Adrenal gland (tissue), 12 donors: ENCODE results near the gene ANAPC2. TPM values are rescaled to one million over a fixed set of nuclear protein-coding genes. Genes with fewer than 3 reads are reported as not detected.
A peak's percentile ranks its signal among the peaks of the same experiment; 100 is the strongest.

ENCODE experiments used
- DNase-seq, 7 donors: peaks; one replicate each; pipeline ENCODE4 v3.0.0-alpha.2; 2019 to 2020
- H3K27ac ChIP-seq, 5 donors: fragments of 200-600 bp; sonication (generic) in 4 of 5; 1 replicate in 3 of 5; 2 replicates in 2 of 5; pipeline versions ENCODE4 v1.5.1 to v1.8.0; 2016 to 2020; ENCODE audit warnings: mild to moderate bottlenecking in 1 of 5
- H3K27me3 ChIP-seq: fragments of 200-600 bp; 2 replicates; pipeline ENCODE4 v1.8.0; 2021
- H3K36me3 ChIP-seq, 2 donors: fragments of 200-600 bp; replicated peaks in 1 of 2; 1 replicate in 1 of 2; 2 replicates in 1 of 2; pipeline versions ENCODE4 v1.5.1 to v1.8.0; 2018 to 2022
- H3K4me1 ChIP-seq, 2 donors: fragments of 200-600 bp; replicated peaks in 1 of 2; 1 replicate in 1 of 2; 2 replicates in 1 of 2; pipeline versions ENCODE4 v1.5.1 to v1.8.0; 2018 to 2021
- H3K4me3 ChIP-seq, 4 donors: fragments of 200-600 bp; sonication (generic) in 3 of 4; one replicate each; pipeline ENCODE4 v1.5.1; 2016 to 2018
- H3K9me3 ChIP-seq, 3 donors: fragments of 200-600 bp; sonication (generic) in 1 of 3; replicated peaks in 1 of 3; 1 replicate in 2 of 3; 2 replicates in 1 of 3; pipeline versions ENCODE4 v1.5.1 to v1.8.0; 2016 to 2021
- CTCF ChIP-seq, 6 experiments: fragments of 450-650 bp in 4 of 6; fragments of 200-600 bp in 2 of 6; sonication (generic) in 1 of 6; IDR thresholded peaks; 1 replicate in 5 of 6; 2 replicates in 1 of 6; pipeline versions ENCODE4 v1.5.1 to v1.8.0; 2016 to 2021; ENCODE audit warnings: antibody characterized with exemption in 6 of 6, mild to moderate bottlenecking in 2 of 6, moderate library complexity in 1 of 6
- POLR2A ChIP-seq, 2 donors: fragments of 450-650 bp; IDR thresholded peaks; one replicate each; pipeline ENCODE4 v1.6.1; 2017; ENCODE audit warnings: antibody characterized with exemption in 2 of 2, mild to moderate bottlenecking in 2 of 2, moderate library complexity in 1 of 2
- WGBS, 4 donors: extraction: QIAGEN DNeasy Blood & Tissue Kit in 2 of 4; methylation state at CpG; one replicate each; pipeline versions ENCODE4 v1.1.5 to v1.1.7; 2013 to 2017; 5-methylcytosine and 5-hydroxymethylcytosine counted together
- intact Hi-C, 2 donors: fragments of 100-400 bp; cut with DNase I; formaldehyde crosslinking; loops; one replicate each; pipeline versions ENCODE4 v1.14.1 to v1.15.0; 2022 to 2023
- polyA plus RNA-seq, 3 donors: library from polyadenylated mRNA; stranded (reverse); fragments of 200-250 nt in 2 of 3; fragments of 350-450 nt in 1 of 3; fragmentation: Illumina TruSeq in 1 of 3; extraction: RNeasy Lipid Tissue Mini Kit (QIAGEN cat#74804) in 1 of 3; gene quantifications; one replicate each; pipeline ENCODE4 v1.2.3, GENCODE V29; 2013 to 2014
- total RNA-seq, 9 donors: library from RNA; depleted of rRNA in 4 of 9; stranded (reverse); fragments of >200 nt in 4 of 9; fragments of 120-200 nt in 1 of 9; fragmentation: NEBNext Ultra II Directional in 1 of 9; extraction: Animal tissue kit (Norgen Biotek cat#: 25700) in 1 of 9; gene quantifications; one replicate each; pipeline versions ENCODE4 v1.1.0 to v1.2.4, GENCODE V29; 2013 to 2023
- donor health status: healthy with polysubstance abuse.
- donor health status: Bipolar disorder and iron deficiency.
- donor health status: DM: yes; HTN: yes; CAD: no.
- donor health status: DM: no; HTN: no; CAD: no.
- donor health status: DM: no; HTN: no; CAD: no.
- donor health status: DM: yes; HTN: yes; CAD: no.

Gene ANAPC2
- total and polyA plus RNA-seq, 12 donors = 7.1 to 162 (median 32.0) TPM

GRCh38 chr9:137170486-137171148, 17.7 kb downstream of the ANAPC2 start:
- Histone ChIP-seq H3K36me3 (no peaks in the 10 kb centered on the region), H3K9me3 (no peaks in the 10 kb centered on the region), H3K27ac (no peak overlapping the region), H3K27me3 (peaks cover 65% of the 10 kb centered on the region), H3K4me1 (peaks cover 10 to 20% of the 10 kb centered on the region in 2 donors), H3K4me3 (no peak overlapping the region)
- TF ChIP-seq CTCF (IDR thresholded peaks at IDR 0.05) (no peak), POLR2A (IDR thresholded peaks at IDR 0.05) (no peak)
- 33 to 42% (median 38%) methylated on average over 6 to 14 of the region's 14 CpGs for WGBS, 4 donors
- intact Hi-C loops = no loop called here
- DNase-seq = no peak

- 5 to 39% (median 8%) methylated on average over 11 to 41 of the region's 41 CpGs for WGBS, 4 donors
These were observed 18.4 kb downstream of the ANAPC2 start, which contains the start of gene LRRC26 for GRCh38 chr9:137169896-137170358. Gene LRRC26, minus strand, starts transcription at chr9:137170051. Its CDS starts 108 bp downstream, at chr9:137169943.

DNA sequence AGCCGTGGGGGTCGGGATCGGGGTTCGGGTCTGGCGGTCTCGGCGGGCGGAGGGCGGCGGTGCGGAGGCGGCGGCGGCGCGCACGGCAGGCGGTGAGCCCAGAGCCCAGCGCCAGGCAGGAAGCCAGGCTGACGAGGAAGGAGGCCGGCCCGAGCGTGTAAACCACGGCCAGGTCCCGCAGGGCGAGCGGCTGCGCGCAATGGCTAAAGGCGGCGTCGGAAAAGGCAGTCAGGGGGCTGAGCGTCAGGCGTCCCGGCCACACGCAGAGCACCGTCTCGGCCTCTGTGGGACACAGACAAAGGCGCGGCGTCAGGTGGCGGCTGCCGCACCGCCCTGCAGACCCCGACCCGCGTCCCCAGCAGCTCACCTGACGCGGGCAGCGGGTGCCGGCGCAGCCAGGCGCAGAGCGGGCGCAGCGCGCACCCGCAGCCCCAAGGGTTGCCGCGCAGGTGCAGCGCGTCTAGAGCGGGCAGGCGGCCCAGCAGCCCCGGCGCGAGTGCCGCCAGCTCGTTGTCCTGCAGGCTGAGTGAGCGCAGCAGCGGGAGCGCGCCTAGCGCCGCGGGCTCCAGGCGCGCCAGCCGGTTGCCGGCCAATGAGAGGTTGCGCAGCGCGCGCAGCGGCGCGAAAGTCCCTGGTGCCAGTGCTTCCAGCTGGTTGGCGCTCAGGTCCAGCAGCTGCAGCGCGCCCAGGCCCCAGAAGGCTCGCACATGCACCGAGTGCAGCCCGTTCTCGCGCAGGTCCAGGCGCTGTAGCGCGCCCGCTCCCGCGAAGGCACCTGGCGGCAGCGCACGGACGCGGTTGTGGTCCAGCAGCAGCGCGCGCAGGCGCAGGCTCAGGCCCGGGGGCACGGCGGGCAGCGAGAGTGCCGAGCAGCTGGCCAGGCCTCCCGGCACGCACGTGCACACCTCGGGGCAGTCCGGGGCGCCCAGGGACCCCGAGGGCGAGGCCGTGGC, 19.2 kb downstream of the ANAPC2 start:
- WGBS, 4 donors = 0 to 2% (median 1%) methylated on average over 20 to 124 of the region's 124 CpGs
- H3K36me3 ChIP-seq = no peaks in the 10 kb centered on the region
- H3K9me3 ChIP-seq = no peaks in the 10 kb centered on the region
- peak in 1 of 7 donors; percentile 26 for DNase-seq
- intact Hi-C loops = no loop called here
- H3K27me3 ChIP-seq = peaks cover 80% of the 10 kb centered on the region
- TF ChIP-seq CTCF (IDR thresholded peaks at IDR 0.05) (no peak), POLR2A (IDR thresholded peaks at IDR 0.05) (no peak)
- peak overlapping the region in 1 of 4 donors; percentile 23 for H3K4me3 ChIP-seq
- peaks cover 10 to 20% of the 10 kb centered on the region in 2 donors for H3K4me1 ChIP-seq
- no peak overlapping the region for H3K27ac ChIP-seq

More at GRCh38 chr9:137169896-137170358, 18.4 kb downstream of the ANAPC2 start, which contains the start of gene LRRC26:
- TF ChIP-seq CTCF (IDR thresholded peaks at IDR 0.05) (no peak), POLR2A (IDR thresholded peaks at IDR 0.05) (no peak)
- Histone ChIP-seq H3K9me3 (no peaks in the 10 kb centered on the region), H3K36me3 (no peaks in the 10 kb centered on the region), H3K4me1 (peaks cover 10 to 20% of the 10 kb centered on the region in 2 donors), H3K27me3 (peaks cover 72% of the 10 kb centered on the region), H3K4me3 (peak within 1 kb of the TSS in 1 of 4 donors; percentile 23), H3K27ac (no peak within 1 kb of the TSS)
- no peak for DNase-seq
- intact Hi-C loops = no loop called here

DNA sequence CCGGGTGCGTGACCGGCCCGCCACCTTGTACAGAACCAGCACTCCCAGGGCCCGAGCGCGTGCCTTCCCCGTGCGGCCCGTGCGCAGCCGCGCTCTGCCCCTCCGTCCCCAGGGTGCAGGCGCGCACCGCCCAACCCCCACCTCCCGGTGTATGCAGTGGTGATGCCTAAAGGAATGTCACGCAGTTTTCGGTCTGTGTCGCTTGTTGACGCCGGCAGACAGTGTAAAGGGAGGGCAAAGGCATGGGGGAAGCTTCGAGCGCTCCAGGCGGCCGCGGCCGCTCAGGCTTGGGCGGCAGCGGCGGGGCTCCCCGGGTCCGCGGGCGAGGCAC, 19.8 kb downstream of the ANAPC2 start:
- DNase-seq = no peak
- H3K27ac ChIP-seq = no peak overlapping the region
- no peak for TF ChIP-seq POLR2A (IDR thresholded peaks at IDR 0.05)
- TF ChIP-seq CTCF (IDR thresholded peaks at IDR 0.05) = no peak
- 1% methylated on average over 18 to 36 of the region's 36 CpGs; no CpG with 5 or more reads in 1 of the 4 donors for WGBS, 4 donors
- intact Hi-C loops = no loop called here
- peaks cover 10 to 20% of the 10 kb centered on the region in 2 donors for H3K4me1 ChIP-seq
- no peaks in the 10 kb centered on the region for H3K36me3 ChIP-seq
- peaks cover 86% of the 10 kb centered on the region for H3K27me3 ChIP-seq
- peak overlapping the region in 1 of 4 donors; percentile 23 for H3K4me3 ChIP-seq
- no peaks in the 10 kb centered on the region for H3K9me3 ChIP-seq
